OCI-LY7 (cell line): ENCODE results near the gene FAHD2A. TPM values are rescaled to one million over a fixed set of nuclear protein-coding genes. Genes with fewer than 3 reads are reported as not detected.

Source experiments
- BruUV-seq: library from RNA; stranded (reverse); fragments of 400-500 nt; replicated peaks from 2 replicates; lab custom pipeline; 2021; lab: Mats Ljungman, UMichigan
- CTCF ChIA-PET: fragments of 300-600 bp; sonication (Branson Sonifier 250); formaldehyde crosslinking; loops from one replicate; lab custom pipeline; 2022; ENCODE audit warnings: antibody characterized with exemption; ENCODE audit not compliant: unreplicated experiment; lab: Charles Lee
- POLR2A ChIA-PET: fragments of 300-600 bp; sonication (Branson Sonifier 250); formaldehyde crosslinking; loops from one replicate; lab custom pipeline; 2022; ENCODE audit warnings: antibody characterized with exemption; lab: Charles Lee
- DNase-seq: peaks from one replicate; pipeline ENCODE4 v3.0.0-alpha.2; 2015; ENCODE audit warnings: low spot score
- H2AFZ ChIP-seq: fragments of 200-600 bp; sonication (generic), shearing (Covaris generic); 2 replicates; pipeline ENCODE4 v1.6.1; 2014; ENCODE audit warnings: mild to moderate bottlenecking, antibody characterized with exemption, low read length, moderate library complexity
- H3K27ac ChIP-seq: fragments of 200-600 bp; sonication (generic); 2 replicates; pipeline ENCODE4 v1.5.1; 2014; ENCODE audit warnings: mixed run types, low read depth, mild to moderate bottlenecking, moderate library complexity, low read length, inconsistent platforms; ENCODE audit not compliant: poor library complexity, severe bottlenecking
- H3K36me3 ChIP-seq: fragments of 200-600 bp; sonication (generic); 2 replicates; pipeline ENCODE4 v1.6.1; 2014; ENCODE audit warnings: mild to moderate bottlenecking, antibody characterized with exemption, low read length, moderate library complexity, mixed read lengths; ENCODE audit not compliant: insufficient read depth
- H3K4me1 ChIP-seq: fragments of 200-600 bp; sonication (generic); 2 replicates; pipeline ENCODE4 v1.5.1; 2014; ENCODE audit warnings: mild to moderate bottlenecking, low read length; ENCODE audit not compliant: insufficient read depth, poor library complexity, severe bottlenecking
- H3K4me2 ChIP-seq: fragments of 200-600 bp; sonication (generic); 2 replicates; pipeline ENCODE4 v1.6.1; 2014; ENCODE audit warnings: mild to moderate bottlenecking, low read length
- H3K4me3 ChIP-seq: fragments of 200-600 bp; sonication (generic); 2 replicates; pipeline ENCODE4 v1.5.1; 2014; ENCODE audit warnings: mild to moderate bottlenecking, low read depth, low read length; ENCODE audit not compliant: poor library complexity, severe bottlenecking
- H3K79me2 ChIP-seq: fragments of 200-600 bp; sonication (generic); 2 replicates; pipeline ENCODE4 v1.6.1; 2016; ENCODE audit warnings: low read depth, mild to moderate bottlenecking, low read length, moderate library complexity, mixed read lengths; ENCODE audit not compliant: insufficient read depth
- H3K9me2 ChIP-seq: fragments of 200-600 bp; sonication (generic); 2 replicates; pipeline ENCODE4 v1.6.1; 2016; ENCODE audit warnings: mild to moderate bottlenecking, low read length, mixed read lengths; ENCODE audit not compliant: insufficient read depth
- H3K9me3 ChIP-seq: fragments of 200-600 bp; sonication (generic); 2 replicates; pipeline ENCODE4 v1.6.1; 2014; ENCODE audit warnings: mild to moderate bottlenecking, mixed run types, low read length, mixed read lengths
- H4K20me1 ChIP-seq: fragments of 200-600 bp; sonication (generic); 2 replicates; pipeline ENCODE4 v1.6.1; 2014; ENCODE audit warnings: mild to moderate bottlenecking, antibody characterized with exemption, low read length, moderate library complexity, mixed read lengths; ENCODE audit not compliant: insufficient read depth
- EZH2phosphoT487 ChIP-seq: fragments of 200-600 bp; sonication (generic); IDR thresholded peaks from 2 replicates; pipeline ENCODE4 v1.6.1; 2018; ENCODE audit warnings: low read depth, borderline replicate concordance, mild to moderate bottlenecking, mixed run types, antibody characterized with exemption, low read length, moderate library complexity, mixed read lengths
- intact Hi-C: fragments of 100-400 bp; cut with micrococcal nuclease; formaldehyde crosslinking; loops from one replicate; pipeline ENCODE4 v1.10.0; 2022; ENCODE audit not compliant: unreplicated experiment
- total RNA-seq, 2 experiments: library from RNA; depleted of rRNA in 1 of 2; stranded (reverse); fragments of >200 nt in 1 of 2; shearing (Covaris generic) in 1 of 2; gene quantifications; 2 replicates each; pipeline ENCODE4 v1.2.3, GENCODE V29; 2014 to 2022
- TF ChIP-seq, protein P1 (sequence below): fragments of 200-600 bp; sonication (generic); conservative IDR thresholded peaks from 2 replicates; pipeline ENCODE4 v1.5.1; 2014; ENCODE audit warnings: mild to moderate bottlenecking, antibody characterized with exemption, low read length, moderate library complexity, mixed read lengths

FAHD2A gene
- total RNA-seq, 2 experiments from 2014 or later, result 48.2 to 50.9 TPM

DNA sequence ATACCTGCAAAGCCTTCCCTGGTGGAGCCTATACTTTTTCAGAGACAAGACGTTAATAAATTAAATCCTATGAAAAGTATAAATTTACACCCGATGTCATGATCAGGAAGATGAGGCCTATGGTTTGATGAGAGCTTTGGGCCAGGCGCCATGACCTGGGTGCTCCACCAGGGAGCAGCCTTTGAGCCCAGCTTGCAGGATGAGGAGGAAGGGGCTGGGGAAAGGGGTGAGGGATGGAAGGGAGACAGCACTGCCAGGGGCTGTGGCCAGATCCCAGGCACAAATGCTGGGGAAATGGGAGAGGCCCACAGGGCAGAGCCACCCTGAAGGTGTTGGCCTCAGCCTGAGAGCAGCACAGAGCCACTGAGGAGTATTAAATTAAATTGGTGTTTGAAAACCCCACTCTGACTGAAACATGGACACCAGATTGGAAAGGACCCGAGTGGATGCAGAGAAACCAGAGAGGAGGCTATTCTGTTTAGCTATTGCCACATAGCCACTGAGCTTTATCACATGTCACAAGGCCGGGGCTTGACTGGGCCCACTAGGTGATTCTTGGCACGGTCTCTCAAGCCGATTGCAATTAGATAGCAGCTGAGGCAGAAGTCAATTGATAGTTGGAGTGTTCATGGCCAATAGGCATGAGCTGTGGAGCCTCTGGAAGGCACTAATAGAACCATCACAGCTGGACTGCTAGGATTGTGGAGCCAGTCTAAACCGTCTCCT is 9.6 kb upstream of the FAHD2A start:
- CTCF ChIA-PET, result no interaction called here

DNA sequence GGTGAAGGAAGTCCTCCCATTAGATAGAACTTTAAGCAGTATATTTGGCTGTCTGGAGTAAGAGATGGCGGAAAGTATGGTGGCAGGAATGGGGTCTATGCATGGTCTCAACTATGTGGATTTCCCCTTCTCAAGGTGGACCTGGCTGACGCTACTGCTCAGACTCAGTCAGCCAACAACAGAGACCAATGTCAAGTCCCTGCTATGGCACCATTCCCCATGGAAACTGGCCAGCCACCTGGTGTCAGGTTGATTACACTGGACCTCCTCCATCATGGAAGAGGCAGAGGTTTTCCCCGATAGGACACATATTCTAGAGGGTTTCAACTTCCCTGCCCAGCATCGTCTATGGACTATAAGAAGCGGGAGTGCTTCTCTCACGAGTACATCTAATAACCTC is 8.6 kb upstream of the FAHD2A start:
- Histone ChIP-seq H3K9me2 (no peaks in the 10 kb centered on the region), H3K27ac (no peak overlapping the region), H3K36me3 (no peaks in the 10 kb centered on the region), H4K20me1 (no peaks in the 10 kb centered on the region), H3K9me3 (no peaks in the 10 kb centered on the region), H3K79me2 (no peaks in the 10 kb centered on the region), H3K4me2 (no peak overlapping the region), H3K4me1 (no peaks in the 10 kb centered on the region), H3K4me3 (no peak overlapping the region), H2AFZ (no peak overlapping the region)
- DNase-seq, result no peak
- CTCF ChIA-PET, result interaction anchor here (1.2 kb wide), 1 partner anchor 14 kb away, joined by 5 read pairs; no protein-coding TSS in a partner anchor
- POLR2A ChIA-PET, result no interaction called here
- no TSS peak for BruUV-seq
- intact Hi-C loops, result loop anchor here (2.0 kb wide), 1 partner anchor 21 kb away; no protein-coding TSS in a partner anchor
- TF ChIP-seq, protein P1, sequence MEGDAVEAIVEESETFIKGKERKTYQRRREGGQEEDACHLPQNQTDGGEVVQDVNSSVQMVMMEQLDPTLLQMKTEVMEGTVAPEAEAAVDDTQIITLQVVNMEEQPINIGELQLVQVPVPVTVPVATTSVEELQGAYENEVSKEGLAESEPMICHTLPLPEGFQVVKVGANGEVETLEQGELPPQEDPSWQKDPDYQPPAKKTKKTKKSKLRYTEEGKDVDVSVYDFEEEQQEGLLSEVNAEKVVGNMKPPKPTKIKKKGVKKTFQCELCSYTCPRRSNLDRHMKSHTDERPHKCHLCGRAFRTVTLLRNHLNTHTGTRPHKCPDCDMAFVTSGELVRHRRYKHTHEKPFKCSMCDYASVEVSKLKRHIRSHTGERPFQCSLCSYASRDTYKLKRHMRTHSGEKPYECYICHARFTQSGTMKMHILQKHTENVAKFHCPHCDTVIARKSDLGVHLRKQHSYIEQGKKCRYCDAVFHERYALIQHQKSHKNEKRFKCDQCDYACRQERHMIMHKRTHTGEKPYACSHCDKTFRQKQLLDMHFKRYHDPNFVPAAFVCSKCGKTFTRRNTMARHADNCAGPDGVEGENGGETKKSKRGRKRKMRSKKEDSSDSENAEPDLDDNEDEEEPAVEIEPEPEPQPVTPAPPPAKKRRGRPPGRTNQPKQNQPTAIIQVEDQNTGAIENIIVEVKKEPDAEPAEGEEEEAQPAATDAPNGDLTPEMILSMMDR, result no peak
- TF ChIP-seq EZH2phosphoT487, result no peak

More for the DNA sequence above, 9.6 kb upstream of the FAHD2A start:
- Histone ChIP-seq H3K36me3 (no peaks in the 10 kb centered on the region), H3K9me3 (no peaks in the 10 kb centered on the region), H3K79me2 (no peaks in the 10 kb centered on the region), H2AFZ (no peak overlapping the region), H3K27ac (no peak overlapping the region), H3K4me3 (no peak overlapping the region), H3K9me2 (no peaks in the 10 kb centered on the region), H3K4me1 (no peaks in the 10 kb centered on the region), H4K20me1 (no peaks in the 10 kb centered on the region), H3K4me2 (no peak overlapping the region)
- no peak for TF ChIP-seq EZH2phosphoT487
- TF ChIP-seq, protein P1, result peak; percentile 38; the same call in 1 of the 2 replicates
- no TSS peak for BruUV-seq
- POLR2A ChIA-PET, result no interaction called here
- intact Hi-C loops, result loop anchor here (2.0 kb wide), 1 partner anchor 20 kb away; no protein-coding TSS in a partner anchor
- no peak for DNase-seq

DNA sequence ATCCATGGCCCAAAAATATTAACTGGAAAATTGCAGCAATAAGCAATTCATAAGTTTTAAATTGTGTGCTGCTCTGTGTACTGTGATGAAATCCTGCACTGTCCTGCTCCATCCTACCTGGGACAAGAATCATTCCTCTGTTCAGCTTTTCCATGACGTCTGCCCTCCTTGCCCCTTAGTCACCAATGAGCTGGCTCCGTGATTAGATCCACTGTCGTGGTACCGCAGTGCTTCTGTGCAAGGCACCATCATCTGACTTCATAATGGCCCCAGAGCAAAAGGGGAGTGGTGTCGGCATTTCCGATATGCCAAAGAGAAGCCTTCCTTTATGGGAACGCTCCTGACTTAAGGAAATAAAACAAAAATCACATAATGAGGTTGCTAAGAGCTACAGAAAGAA is 3.4 kb upstream of the FAHD2A start:
- intact Hi-C loops, result no loop called here
- H3K4me2 ChIP-seq, result no peak overlapping the region
- H3K36me3 ChIP-seq, result no peaks in the 10 kb centered on the region
- ChIA-PET CTCF (no interaction called here), POLR2A (no interaction called here)
- TF ChIP-seq, protein P1, result no peak
- no peak for TF ChIP-seq EZH2phosphoT487
- H3K4me1 ChIP-seq, result peaks cover 16% of the 10 kb centered on the region
- no TSS peak for BruUV-seq
- DNase-seq, result no peak
- no peaks in the 10 kb centered on the region for H3K9me3 ChIP-seq
- no peak overlapping the region for H3K27ac ChIP-seq
- no peaks in the 10 kb centered on the region for H4K20me1 ChIP-seq
- peaks cover 9% of the 10 kb centered on the region; the same call in 1 of the 2 replicates for H3K79me2 ChIP-seq
- H3K9me2 ChIP-seq, result no peaks in the 10 kb centered on the region
- H3K4me3 ChIP-seq, result no peak overlapping the region
- H2AFZ ChIP-seq, result no peak overlapping the region
